HG02870 (cell line): ENCODE measurements around the gene FADS6.
"Not testable (repeated sequence)": the region's sequence is repeated elsewhere in the genome, so short reads cannot be mapped to it uniquely, and the experiment has no call there.

Experiments used
- ATAC-seq: cut with Tn5 transposase; IDR thresholded peaks from one replicate; pipeline ENCODE4 v1.9.1; 2021; ENCODE audit warnings: mild to moderate bottlenecking, moderate library complexity; ENCODE audit not compliant: unreplicated experiment

The FADS6 gene

DNA sequence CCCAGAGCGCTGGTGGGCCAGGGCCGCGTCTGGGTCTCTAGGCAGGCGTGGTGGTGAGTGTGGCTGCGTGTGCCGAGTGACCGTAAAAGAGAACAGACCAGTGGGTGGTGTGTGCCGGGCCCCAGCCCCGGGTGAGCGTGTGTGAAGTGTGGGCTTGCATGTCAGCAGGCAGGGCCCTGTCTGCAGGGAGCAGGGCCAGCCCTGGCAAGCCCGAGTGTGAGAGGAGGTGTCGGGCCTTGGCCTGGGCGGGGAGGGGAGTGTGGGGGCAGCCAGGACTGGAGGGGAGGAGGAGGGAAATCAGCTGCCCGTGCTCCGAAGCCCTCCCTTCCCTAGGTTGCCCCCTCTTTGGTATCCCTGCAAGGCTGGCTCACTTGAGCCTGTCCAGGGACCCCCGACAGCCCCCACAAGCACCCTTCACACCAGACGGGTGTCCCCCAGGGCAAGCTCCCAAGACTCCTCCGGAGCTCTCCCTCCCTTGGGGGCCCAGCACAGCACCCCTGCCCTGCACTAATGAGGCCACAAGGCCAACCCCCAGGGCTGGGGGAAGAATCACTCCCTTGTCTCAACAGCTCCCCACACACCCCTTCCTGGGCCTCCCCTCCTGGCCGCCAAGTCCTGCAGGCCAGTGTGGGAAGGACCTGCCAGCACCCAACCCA, 27.7 kb upstream of the FADS6 start:
- ATAC-seq: no peak

DNA sequence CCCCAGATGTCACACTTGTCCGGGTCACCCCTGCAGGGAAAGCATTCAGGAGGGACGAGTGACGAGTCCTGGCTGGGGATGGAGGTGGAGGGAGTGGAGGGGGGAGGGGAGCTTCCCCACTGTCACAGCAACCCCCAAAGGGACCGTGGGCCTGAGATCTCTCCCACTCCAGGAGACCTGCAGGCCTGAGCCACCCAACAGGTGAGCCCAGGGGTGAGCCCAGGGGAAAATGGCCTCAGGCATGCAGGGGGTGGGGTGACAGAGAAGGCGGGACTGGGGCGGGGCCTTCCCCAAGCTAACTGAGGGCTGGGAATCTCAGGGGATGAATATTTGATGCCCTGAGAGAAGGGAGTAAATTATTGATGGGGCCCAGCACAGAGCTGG, 27.2 kb upstream of the FADS6 start:
- no peak for ATAC-seq

DNA sequence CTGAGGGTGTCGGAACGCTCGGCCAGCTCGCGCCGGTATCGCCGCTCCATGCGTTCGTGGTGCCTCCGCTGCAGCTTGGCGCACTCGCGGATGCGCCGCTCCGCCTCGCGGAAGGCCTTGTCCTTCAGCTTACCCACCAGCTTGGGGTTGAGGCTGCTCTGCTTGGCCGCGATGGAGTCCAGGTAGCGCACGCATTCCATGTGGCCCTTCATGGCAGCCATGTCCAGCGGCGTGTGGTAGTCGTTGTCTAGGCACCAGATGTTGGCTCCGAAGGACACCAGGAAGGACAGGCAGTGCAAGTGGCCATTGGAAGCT, 26.8 kb upstream of the FADS6 start:
- ATAC-seq: no peak

DNA sequence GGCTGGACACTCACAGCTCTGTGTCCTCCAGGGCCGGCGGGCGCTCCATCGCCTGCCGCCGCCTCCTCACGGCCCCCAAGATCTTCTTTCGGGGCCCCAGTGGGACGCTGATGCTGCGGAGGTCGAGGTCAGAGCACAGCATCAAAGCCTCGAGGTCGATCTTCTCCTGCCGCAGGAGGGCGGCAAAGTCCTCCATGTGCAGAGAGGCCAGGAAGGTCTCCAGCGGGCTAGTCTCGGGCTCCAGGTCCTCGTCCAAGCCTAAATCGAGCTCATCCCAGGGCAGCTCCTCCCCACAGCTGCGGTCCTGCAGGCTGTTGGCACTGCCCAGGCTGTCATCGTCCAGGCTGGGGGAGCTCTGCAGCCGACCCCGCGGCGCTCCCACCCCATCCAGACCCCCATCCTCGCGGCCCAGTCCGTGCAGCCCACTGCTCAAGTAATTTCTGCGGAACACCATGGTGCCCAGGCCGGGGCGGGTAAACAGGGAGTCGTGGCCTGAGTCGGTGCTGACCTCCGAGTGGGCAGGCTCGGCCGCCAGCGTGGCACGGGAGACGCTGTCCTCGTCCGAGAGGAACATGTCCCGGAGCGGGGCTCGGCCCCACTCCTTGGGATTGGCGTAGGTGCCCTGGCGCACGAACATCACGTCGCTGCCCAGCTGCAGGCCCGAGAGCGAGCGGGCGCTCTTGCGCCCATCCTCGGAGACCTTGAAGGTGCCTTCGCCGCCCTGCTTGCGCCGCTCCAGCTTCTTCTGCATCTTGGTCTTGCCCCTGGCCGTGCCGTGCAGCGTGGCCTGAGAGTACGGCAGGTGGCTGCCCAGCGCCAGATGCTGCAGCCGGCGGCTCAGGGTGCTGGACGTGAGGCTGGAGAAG, 26.2 kb upstream of the FADS6 start:
- no peak for ATAC-seq

DNA sequence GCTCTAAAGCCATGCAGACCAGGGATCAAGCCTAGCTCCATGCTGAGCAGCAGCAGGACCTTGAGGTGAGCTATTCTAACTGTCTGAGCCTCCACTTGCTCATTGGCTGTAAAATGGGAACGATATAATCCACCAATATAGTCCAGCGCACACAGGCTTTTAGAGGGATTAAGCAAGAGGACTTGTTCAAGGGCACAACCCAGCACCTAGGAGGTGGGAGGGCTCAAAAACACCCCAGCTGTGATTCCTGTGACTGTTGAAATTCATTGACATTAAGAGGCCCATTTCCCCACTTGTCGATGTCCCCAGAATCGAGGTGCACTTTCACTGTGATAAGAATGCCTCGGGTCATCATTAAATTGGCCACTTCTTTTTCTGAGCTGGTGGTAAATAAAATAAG, 25.5 kb upstream of the FADS6 start:
- no peak for ATAC-seq

DNA sequence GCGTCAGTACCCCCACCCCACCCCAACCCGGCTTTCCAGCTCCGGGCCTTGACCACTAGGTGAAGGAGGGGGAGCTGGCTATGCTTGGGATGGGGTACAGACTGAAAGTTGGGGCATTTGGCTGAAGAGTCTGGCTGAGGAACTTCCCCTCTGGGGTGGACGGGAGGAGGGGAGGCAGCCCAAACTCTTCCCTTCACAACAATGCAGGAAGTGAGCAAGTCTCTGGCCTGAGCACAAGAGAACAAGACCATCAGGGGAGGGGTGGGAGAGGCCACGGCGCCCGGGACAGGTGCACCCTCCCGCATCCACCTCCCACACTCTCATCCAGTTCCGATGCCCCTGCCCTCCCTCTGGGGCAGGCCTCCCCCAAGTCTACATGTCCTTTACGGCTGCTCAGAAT, 24.0 kb upstream of the FADS6 start:
- ATAC-seq: no peak

DNA sequence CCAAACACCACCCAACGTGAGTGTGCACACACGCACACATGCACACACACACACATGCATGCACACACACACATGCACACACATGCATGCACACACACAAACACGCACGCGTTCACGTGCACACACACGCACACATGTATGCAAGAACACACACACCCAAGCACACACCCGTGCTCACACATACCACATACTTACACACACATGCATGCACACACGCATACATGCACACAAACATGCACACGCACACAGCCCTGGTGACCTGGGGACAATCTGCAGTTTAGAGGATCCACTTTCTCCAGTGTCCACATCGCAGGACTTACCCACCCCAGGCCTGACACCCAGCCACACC, 23.4 kb upstream of the FADS6 start:
- no peak for ATAC-seq

DNA sequence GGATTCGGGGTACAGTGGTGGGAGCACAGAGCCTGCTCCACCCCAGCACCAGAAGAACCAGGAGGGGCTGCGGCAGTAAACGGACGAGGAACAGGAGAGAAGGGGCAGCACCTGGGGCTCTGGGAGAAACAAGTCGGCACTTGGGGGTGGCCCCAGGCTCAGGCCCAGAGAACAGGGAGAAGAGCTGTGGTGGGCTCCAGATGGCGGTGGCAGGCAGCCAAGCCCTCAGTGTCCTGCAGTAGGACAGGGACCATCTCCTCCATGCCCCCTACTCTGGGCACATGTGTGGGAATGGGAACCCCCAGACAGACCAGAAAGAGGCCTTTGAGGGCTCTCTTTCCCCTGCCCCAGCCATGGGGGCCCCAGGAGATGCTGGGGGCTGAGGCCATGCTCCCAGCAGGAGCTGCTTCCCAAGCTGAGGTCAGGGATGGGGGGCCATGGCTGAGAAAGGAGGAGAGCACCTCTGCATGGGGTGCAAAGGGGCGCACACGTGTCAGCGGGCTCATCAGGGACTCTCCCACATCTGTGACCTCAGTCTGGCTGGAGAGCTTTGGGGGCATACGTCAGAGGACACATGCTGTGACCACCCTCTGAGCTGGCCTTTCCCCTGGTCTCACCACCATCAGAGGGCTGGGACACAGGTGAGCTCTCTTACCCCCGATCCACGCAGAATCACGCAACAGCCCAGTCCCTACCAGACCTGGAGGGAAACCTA, 22.9 kb upstream of the FADS6 start:
- no peak for ATAC-seq

DNA sequence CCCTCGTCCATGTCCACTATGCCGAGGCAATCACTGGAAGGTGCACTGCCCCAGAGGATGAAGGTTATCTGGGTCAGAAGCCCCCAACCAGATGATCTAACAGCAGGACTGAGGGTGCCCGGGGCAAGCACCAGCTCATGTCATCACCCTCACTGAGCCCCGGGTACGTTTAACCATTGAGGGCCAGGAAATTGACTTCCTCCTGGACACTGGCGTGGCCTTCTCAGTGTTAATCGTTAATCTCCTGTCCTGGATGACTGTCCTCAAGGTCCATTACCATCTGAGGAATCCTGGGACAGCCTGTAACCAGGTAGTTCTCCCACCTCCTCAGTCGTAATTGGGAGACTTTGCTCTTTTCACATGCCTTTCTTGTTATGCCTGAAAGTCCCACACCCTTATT, 18.0 kb upstream of the FADS6 start:
- not testable (repeated sequence) for ATAC-seq

DNA sequence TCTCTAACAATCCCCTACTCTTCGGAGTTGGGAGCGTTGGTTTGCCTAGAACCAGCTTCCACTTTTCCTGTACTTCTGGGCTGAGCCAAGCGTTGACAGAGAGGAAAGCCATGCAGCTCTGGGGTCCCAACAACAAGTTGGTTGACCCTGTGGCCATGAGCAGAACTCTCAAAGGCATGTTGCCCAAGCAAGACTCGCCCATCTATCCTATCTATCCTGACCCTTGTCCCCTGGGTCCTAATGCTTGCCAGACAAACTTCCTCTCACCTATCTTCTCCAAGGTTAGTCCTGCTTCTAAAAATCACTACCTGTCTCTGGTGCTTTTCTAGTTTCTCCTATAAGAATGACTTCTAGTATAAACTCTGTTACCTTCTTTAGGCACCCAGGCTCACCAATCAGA, 15.7 kb upstream of the FADS6 start:
- not testable (repeated sequence) for ATAC-seq

DNA sequence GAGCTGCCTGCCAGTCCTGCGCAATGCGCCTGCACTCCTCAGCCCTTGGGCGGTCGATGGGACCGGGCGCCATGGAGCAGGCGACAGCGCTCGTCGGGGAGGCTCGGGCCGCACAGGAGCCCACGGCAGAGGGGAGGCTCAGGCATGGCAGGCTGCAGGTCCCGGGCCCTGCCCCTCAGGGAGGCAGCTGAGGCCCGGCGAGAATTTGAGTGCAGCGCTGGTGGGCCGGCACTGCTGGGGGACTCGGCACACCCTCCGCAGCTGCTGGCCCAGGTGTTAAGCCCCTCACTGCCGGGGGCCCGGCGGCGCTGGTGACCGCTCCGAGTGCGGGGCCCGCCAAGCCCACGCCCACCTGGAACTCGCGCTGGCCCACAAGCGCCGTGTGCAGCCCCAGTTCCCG, 13.6 kb upstream of the FADS6 start:
- no peak for ATAC-seq

DNA sequence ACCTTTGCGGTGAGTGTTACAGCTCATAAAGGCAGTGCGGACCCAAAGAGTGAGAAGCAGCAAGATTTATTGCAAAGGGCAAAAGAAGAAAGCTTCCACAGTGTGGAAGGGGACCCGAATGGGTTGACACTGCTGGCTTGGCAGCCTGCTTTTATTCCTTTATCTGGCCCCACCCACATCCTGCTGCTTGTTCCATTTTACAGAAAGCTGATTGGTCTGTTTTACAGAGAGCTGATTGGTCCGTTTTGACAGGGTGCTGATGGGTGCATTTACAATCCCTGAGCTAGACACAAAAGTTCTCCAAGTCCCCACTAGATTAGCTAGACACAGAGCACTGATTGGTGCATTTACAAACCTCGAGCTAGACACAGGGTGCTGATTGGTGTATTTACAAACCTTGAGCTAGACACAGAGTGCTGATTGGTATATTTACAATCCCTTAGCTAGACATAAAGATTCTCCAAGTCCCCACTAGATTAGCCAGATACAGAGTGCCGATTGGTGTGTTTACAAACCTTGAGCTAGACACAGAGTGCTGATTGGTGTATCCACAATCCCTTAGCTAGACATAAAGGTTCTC, 12.9 kb upstream of the FADS6 start:
- ATAC-seq: not testable (repeated sequence)

DNA sequence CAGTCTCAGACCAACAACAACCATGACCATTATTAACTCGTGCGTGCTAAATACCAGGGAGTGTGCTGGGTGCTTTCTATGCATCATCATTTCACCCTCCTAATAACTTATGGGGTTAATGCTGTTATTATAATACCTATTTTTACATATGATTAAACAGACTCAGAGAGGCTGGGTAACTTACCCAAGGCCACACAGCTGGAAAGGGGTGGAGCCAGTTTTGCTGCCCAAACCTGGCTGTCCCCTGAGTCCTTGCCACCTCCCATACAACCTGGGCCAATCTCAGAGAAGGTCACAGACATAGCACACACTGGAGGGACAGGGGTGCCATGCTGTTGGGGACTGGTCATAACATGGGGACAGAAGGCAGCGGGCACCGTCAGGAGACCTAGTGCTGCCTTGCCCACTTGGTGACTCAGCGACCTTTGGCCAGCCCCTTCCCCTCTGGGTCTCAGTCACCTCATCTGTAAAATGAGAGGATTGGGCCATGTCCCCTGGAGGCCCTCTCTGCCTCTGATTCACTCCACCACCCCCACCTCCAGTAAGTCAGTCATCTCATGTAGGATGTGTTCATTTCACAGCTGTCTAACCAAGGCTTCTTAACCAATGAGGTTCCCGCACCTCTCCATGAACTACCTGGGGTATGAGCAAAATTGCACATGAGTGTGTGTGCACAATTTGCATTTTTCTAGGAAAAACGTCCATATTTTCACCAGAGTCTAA, 11.4 kb upstream of the FADS6 start:
- no peak for ATAC-seq

DNA sequence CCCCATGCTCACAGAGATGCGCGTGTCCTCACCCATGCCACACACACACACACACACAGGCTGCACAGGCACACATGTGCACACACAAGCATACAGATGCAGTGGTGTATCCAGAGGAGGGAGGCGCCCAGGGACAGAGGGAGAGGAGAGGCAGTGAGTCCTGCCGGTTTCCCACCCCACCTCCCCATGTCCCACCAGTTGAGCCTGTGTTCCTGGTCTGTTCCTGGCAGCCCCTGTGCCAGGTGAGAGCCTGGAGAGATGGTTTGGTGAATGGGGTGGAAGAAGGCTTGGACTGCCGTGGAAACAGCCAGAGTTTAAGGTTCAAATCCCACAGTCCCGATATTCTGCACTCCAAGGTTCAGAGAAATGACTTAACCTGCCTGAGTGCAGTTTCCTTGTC, 10.2 kb upstream of the FADS6 start:
- ATAC-seq: no peak

DNA sequence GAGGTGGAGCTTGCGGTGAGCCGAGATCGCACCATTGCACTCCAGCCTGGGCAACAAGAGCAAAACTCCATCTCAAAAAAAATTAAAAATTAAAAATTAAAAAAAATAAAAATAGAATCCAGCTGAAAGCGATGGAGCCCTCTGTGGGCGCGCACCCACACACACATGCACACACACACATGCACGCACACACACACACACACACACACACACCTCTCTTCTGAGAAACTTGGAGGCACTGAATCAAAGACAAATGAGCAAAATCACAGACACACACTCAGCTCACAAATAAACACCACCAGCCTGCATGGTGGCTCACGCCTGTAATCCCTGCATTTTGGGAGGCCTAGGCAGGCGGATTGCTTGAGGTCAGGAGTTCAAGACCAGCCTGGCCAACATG, 9.6 kb upstream of the FADS6 start:
- no peak for ATAC-seq

DNA sequence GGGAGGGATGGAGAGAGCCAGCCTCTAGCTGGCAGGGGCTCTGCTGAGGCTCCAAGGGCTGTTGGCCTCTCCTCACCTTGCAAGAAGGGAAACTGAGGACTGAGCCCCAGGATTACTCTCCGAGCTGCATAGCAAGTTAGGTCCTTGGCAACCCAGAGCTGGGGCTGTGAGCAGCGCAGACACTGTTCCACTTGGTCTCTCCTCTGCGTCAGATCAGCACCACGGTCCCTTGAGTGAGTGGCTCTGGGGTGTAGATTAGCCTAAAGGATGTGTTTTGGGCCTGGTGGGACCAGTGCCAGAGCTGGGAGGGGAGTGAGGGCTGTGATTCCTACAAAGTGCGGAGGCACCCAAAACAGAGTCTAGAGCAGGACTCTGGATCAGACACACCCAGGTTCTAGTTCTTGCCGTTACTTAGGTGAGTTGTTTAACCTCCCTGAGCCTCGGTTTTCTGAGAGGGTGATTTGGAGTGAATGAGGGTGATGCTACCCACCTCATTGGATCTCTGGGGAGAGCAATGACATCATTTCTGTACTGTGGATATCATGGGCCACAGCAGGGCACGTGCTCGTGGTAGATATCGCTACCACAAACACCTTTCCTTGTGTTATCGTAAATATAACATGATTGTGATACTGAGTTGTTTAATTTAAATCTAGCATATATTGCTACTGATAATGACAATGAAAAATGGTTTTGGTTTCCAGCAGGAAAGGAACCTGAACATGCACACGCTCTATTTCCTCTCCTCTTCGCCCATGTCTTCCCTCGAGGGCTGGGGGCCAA, 8.1 kb upstream of the FADS6 start:
- ATAC-seq: no peak

DNA sequence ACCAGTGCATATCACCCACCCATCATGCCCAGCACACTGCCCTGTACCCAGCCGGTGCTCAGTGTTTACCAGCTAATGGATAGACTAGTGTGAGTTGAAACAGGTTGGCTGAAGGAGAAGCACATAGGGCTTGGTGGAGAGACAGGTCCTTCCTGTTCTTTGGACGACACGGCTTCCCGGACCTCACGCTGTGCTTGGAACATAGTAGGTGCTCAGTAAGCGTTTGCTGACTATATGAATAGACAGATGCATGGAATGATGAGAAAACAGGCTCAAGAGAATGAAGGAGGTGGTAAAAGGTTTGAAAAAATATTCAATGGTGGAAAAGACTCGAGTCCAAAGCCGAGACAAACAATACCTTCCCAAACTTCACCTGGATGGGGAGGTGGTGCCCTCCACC, 6.8 kb upstream of the FADS6 start:
- ATAC-seq: no peak

DNA sequence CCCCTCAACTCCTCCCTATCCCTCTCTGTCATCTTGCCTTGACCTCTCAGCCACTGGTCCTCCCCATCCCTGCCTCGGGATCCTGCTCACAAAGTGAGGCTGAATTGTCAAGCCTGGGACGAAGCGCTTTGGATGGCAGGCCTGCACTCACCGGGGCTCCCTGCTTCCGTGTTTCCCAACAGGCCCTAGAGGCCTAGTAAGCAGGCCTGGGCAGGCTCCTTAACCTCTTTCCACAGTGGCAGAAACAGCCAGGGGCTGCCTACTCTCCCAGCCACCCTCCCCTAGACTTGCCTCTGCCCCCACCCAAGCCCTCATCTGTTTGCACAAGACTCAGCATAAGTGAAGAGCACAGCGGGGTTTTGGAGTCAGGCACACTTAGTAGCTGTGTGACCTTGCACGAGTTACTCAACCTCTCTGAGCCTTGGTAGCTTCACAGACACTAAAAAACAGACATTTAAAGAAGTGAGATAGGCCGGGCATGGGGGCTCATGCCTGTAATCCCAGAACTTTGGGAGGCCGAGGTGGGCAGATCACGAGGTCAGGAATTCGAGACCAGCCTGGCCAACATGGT, 5.0 kb upstream of the FADS6 start:
- no peak for ATAC-seq

DNA sequence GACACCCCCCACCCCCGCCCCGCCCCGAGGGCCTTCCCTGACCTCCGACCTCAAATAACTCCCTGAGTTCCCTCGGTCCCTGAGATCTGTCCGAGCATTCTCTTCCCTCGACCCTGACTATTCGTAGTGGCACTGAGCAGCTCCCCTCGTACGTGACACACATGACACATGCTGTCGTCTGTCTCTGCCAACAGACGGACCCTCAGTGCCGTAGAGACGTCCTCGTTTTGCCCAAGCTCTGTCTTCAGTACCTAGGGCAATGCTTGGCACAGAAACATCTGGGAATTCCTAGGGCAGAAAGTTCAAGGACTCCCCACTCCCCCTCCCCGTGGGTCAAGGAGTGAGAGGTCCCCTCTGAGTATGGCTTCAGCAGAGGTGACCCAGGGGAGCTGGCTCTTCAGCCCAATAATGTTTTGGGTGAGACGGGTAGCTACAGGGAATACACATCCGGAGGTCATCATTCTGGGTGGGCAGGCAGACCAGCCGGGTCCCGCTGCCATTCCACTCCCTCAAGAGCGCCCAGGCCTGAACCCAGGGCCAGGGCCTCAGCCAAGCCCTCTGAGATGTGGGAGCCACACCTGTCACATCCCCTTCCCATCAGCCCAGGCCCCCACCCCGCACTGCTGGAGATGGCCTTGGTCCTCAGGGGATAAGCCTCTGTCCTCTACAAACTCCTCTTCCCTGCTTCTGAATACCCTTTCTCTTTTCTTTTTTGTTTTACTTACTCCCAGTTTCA, 671 bp upstream of the FADS6 start:
- ATAC-seq: no peak
